ENCODE measurements around the gene FHOD3. TPM values are rescaled to one million over a fixed set of nuclear protein-coding genes. Genes with fewer than 3 reads are reported as not detected.
A peak's percentile ranks its signal among the peaks of the same experiment; 100 is the strongest.

FHOD3 gene
- total RNA-seq, 2 donors from 2014 or later, result 66.0 to 114 TPM

DNA sequence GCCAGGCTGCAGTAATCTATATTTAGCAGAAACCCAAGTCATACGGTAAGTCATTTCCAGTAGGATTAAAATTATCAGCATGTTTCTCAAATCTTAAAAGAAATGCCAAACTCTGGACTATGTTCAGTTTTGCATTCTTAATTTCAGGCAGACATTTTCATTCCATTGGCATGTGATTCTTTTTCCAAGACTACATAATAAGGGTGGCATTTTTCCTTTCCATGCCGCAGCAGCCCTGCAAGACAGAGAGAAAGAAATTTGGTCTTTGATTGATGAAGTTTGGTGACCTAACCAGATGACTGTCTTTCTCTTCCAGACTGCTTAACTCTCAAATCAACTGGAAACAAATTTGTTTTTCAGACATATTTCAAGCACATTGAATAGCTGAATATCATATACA lies 118.1 kb downstream of the FHOD3 start:
- no peaks in the 10 kb centered on the region for H3K36me3 ChIP-seq
- H3K9me3 ChIP-seq, result no peaks in the 10 kb centered on the region
- H3K4me1 ChIP-seq, result peaks cover 0 to 20% of the 10 kb centered on the region in 2 donors
- peak overlapping the region; percentile 9 to 11 for H3K27ac ChIP-seq
- TF ChIP-seq, protein P1, sequence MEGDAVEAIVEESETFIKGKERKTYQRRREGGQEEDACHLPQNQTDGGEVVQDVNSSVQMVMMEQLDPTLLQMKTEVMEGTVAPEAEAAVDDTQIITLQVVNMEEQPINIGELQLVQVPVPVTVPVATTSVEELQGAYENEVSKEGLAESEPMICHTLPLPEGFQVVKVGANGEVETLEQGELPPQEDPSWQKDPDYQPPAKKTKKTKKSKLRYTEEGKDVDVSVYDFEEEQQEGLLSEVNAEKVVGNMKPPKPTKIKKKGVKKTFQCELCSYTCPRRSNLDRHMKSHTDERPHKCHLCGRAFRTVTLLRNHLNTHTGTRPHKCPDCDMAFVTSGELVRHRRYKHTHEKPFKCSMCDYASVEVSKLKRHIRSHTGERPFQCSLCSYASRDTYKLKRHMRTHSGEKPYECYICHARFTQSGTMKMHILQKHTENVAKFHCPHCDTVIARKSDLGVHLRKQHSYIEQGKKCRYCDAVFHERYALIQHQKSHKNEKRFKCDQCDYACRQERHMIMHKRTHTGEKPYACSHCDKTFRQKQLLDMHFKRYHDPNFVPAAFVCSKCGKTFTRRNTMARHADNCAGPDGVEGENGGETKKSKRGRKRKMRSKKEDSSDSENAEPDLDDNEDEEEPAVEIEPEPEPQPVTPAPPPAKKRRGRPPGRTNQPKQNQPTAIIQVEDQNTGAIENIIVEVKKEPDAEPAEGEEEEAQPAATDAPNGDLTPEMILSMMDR (IDR thresholded peaks at IDR 0.05), result no peak
- H3K4me3 ChIP-seq, result no peak overlapping the region
- no peak for DNase-seq (ENCODE audit: low spot score)
- H3K27me3 ChIP-seq, result no peaks in the 10 kb centered on the region

DNA sequence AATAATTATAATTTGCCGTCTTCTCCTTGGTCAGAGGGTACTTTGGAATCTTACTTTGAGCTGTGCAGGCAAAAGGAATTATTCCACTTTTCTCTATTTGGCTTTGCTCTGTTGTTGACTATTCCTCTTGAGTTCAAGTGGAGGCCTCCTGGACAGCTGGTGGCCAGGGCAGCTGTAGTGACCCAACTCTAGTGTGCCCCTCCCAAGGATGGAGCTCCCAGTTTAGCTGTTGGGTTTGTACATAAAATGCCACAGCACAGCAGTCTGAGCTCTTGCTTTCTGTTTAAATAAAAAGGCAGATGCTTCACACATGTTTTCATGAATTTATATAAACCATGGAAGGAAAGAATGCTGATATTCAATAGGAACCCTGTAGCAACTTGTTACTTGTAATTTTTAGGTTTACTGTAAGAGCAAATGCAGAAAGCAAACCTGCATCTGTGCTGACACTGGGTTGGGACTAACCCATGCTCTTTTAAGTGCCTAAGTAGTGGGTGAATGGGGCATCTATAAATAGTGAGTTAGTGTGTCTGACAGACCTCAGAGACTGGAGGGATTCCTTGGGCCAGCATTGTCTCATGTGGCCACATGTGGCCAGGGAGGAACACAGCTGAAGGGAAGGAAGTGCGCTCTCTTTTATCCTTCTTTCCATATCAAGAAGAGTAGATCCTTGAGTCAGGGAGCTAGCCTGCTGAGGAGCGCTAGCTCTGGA lies 121.8 kb downstream of the FHOD3 start:
- Histone ChIP-seq H3K27ac (peak overlapping the region; percentile 70 to 78), H3K9me3 (no peaks in the 10 kb centered on the region), H3K4me3 (no peak overlapping the region), H3K4me1 (peaks cover 0 to 40% of the 10 kb centered on the region in 2 donors), H3K36me3 (no peaks in the 10 kb centered on the region), H3K27me3 (no peaks in the 10 kb centered on the region)
- DNase-seq (ENCODE audit: low spot score), result no peak
- TF ChIP-seq, protein P1 (IDR thresholded peaks at IDR 0.05), result no peak

DNA sequence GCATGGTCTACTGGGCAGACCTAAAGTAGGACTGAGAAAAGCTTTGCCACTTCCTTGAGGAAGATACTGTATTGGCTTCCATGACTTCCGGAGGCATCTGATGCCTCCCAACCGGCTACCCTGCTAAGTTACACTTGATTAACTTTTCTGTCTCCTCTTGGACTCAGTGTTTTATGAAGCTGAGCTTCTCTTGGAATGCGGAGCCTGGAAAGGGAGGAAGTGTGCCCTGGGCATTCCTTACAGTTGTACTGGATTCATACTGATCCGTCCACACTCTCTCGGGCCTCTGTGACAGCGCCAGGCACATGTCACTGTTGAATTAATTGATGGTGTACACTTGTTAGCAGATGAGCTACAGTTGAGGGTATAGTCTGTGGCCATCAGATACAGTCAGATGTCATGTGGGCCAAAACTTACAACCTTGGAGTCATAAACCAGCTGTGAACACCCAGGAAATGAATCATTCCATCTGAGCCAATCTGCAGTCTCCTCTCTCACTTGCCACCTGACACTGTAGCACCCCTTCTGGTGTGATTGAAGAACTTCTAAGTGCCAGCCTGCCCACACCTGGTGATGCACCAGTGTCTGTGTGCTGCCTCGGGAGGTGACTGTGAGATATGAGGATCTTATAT lies 122.5 kb downstream of the FHOD3 start:
- no peak for DNase-seq (ENCODE audit: low spot score)
- H3K9me3 ChIP-seq, result no peaks in the 10 kb centered on the region
- TF ChIP-seq, protein P1 (IDR thresholded peaks at IDR 0.05), result no peak
- H3K4me1 ChIP-seq, result peaks cover 0 to 40% of the 10 kb centered on the region in 2 donors
- no peaks in the 10 kb centered on the region for H3K27me3 ChIP-seq
- H3K4me3 ChIP-seq, result no peak overlapping the region
- H3K36me3 ChIP-seq, result no peaks in the 10 kb centered on the region
- H3K27ac ChIP-seq, result peak overlapping the region; percentile 70 to 78

DNA sequence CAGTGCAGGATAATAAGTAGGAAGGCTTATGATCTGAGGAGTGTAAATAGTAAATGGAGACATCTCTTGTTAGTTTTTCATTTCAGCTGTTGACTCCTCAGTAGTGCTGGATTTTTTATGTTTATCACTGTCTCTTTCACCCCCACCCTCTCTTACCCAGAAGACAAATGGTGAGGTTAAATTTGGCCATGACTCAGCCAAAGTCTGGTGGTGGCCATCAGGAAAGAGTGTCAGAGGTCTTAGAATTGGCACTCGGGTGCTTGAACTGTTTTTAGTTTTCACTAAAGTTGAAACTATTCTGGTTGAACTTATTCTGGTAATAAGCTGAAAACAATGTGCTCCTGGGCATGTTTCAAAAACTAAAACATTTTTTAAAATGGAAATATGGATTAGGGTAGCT lies 123.3 kb downstream of the FHOD3 start:
- Histone ChIP-seq H3K9me3 (no peaks in the 10 kb centered on the region), H3K4me1 (peaks cover 0 to 40% of the 10 kb centered on the region in 2 donors), H3K27me3 (no peaks in the 10 kb centered on the region), H3K36me3 (no peaks in the 10 kb centered on the region), H3K4me3 (no peak overlapping the region), H3K27ac (peak overlapping the region; percentile 70 to 78)
- no peak for DNase-seq (ENCODE audit: low spot score)
- TF ChIP-seq, protein P1 (IDR thresholded peaks at IDR 0.05), result no peak

DNA sequence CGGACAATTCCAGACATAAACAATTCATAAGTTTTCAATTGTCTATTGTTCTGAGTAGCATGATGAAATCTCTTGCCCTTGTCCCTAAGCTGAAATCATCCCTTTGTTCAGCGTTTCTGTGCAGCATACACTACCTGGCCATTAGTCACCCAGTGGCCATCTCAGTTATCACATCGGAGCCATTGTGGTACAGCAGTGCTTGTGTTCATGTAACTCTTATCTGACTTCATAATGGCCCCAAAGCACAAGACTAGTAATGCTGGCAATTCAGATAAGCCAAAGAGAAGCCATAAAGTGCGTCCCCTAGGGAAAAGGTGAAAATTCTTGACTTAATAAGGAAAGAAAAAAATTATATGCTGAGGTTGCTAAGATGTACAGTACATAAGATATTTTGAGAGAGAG lies 127.2 kb downstream of the FHOD3 start:
- no peaks in the 10 kb centered on the region for H3K9me3 ChIP-seq
- H3K4me1 ChIP-seq, result peaks cover 0 to 37% of the 10 kb centered on the region in 2 donors
- H3K27me3 ChIP-seq, result no peaks in the 10 kb centered on the region
- no peak overlapping the region for H3K4me3 ChIP-seq
- TF ChIP-seq, protein P1 (IDR thresholded peaks at IDR 0.05), result no peak
- H3K27ac ChIP-seq, result peak overlapping the region in 1 of 2 donors; percentile 44
- no peak for DNase-seq (ENCODE audit: low spot score)
- H3K36me3 ChIP-seq, result no peaks in the 10 kb centered on the region

Data from right atrium auricular region (tissue), 2 donors.